H9 (cell line): ENCODE measurements around the gene CLN5. TPM values are rescaled to one million over a fixed set of nuclear protein-coding genes. Genes with fewer than 3 reads are reported as not detected.

Experiments
- DNase-seq: peaks from one replicate; pipeline ENCODE4 v3.0.0-alpha.2; 2017
- H2AFZ ChIP-seq: one replicate; pipeline ENCODE4 v1.6.1; 2013; ENCODE audit warnings: mild to moderate bottlenecking, low read length, control low read depth, moderate library complexity
- H2AK5ac ChIP-seq: 2 replicates; pipeline ENCODE4 v1.6.1; 2013; ENCODE audit warnings: low read length, control low read depth, mixed read lengths; ENCODE audit not compliant: insufficient read length
- H2BK120ac ChIP-seq: one replicate; pipeline ENCODE4 v1.6.1; 2013; ENCODE audit warnings: low read depth, mild to moderate bottlenecking, low read length, control low read depth, inconsistent platforms; ENCODE audit not compliant: poor library complexity, severe bottlenecking
- H2BK12ac ChIP-seq: 2 replicates; pipeline ENCODE4 v1.6.1; 2013; ENCODE audit warnings: low read length, control low read depth, mixed read lengths, low read depth; ENCODE audit not compliant: insufficient read length
- H2BK15ac ChIP-seq: 2 replicates; pipeline ENCODE4 v1.6.1; 2013; ENCODE audit warnings: low read depth, low read length, control low read depth
- H2BK20ac ChIP-seq: one replicate; pipeline ENCODE4 v1.6.1; 2013; ENCODE audit warnings: low read depth, mild to moderate bottlenecking, low read length, control low read depth, inconsistent platforms; ENCODE audit not compliant: poor library complexity, severe bottlenecking
- H2BK5ac ChIP-seq: 2 replicates; pipeline ENCODE4 v1.6.1; 2013; ENCODE audit warnings: low read length, control low read depth, mixed read lengths; ENCODE audit not compliant: insufficient read length
- H3K14ac ChIP-seq: 2 replicates; pipeline ENCODE4 v1.6.1; 2013; ENCODE audit warnings: low read length, control low read depth; ENCODE audit not compliant: insufficient read depth
- H3K18ac ChIP-seq: 2 replicates; pipeline ENCODE4 v1.6.1; 2013; ENCODE audit warnings: low read depth, mild to moderate bottlenecking, mixed read lengths, low read length, control low read depth; ENCODE audit not compliant: insufficient read length
- H3K23ac ChIP-seq: 2 replicates; pipeline ENCODE4 v1.6.1; 2013; ENCODE audit warnings: low read length, control low read depth, mixed read lengths, low read depth; ENCODE audit not compliant: insufficient read length
- H3K23me2 ChIP-seq: 2 replicates; pipeline ENCODE4 v1.6.1; 2013; ENCODE audit warnings: low read depth, mild to moderate bottlenecking, mixed read lengths, low read length, control low read depth; ENCODE audit not compliant: insufficient read length, poor library complexity, severe bottlenecking
- H3K27ac ChIP-seq: 2 replicates; pipeline ENCODE4 v1.5.1; 2013; ENCODE audit warnings: low read length, control low read depth, mixed read lengths, low read depth; ENCODE audit not compliant: insufficient read length
- H3K27me3 ChIP-seq: 2 replicates; pipeline ENCODE4 v1.6.1; 2013; ENCODE audit warnings: low read length, control low read depth, inconsistent platforms; ENCODE audit not compliant: insufficient read depth
- H3K4ac ChIP-seq: 2 replicates; pipeline ENCODE4 v1.6.1; 2013; ENCODE audit warnings: low read depth, mild to moderate bottlenecking, control low read depth, inconsistent platforms, low read length, moderate library complexity
- H3K4me1 ChIP-seq: 2 replicates; pipeline ENCODE4 v1.6.1; 2013; ENCODE audit warnings: low read length, control low read depth, inconsistent platforms; ENCODE audit not compliant: insufficient read depth
- H3K4me2 ChIP-seq: 2 replicates; pipeline ENCODE4 v1.6.1; 2013; ENCODE audit warnings: low read length, control low read depth, mixed read lengths; ENCODE audit not compliant: insufficient read length, insufficient read depth
- H3K56ac ChIP-seq: 2 replicates; pipeline ENCODE4 v1.6.1; 2013; ENCODE audit warnings: low read depth, mild to moderate bottlenecking, mixed read lengths, low read length, control low read depth; ENCODE audit not compliant: insufficient read length
- H3K79me1 ChIP-seq: 2 replicates; pipeline ENCODE4 v1.6.1; 2013; ENCODE audit warnings: low read depth, mild to moderate bottlenecking, moderate library complexity, low read length, control low read depth, inconsistent platforms; ENCODE audit not compliant: insufficient read depth, poor library complexity, severe bottlenecking
- H3K79me2 ChIP-seq: 2 replicates; pipeline ENCODE4 v1.6.1; 2013; ENCODE audit warnings: low read length, control low read depth, inconsistent platforms; ENCODE audit not compliant: insufficient read depth
- H3K9ac ChIP-seq: 2 replicates; pipeline ENCODE4 v1.6.1; 2013; ENCODE audit warnings: low read length, control low read depth, mixed read lengths; ENCODE audit not compliant: insufficient read length; ENCODE audit errors: extremely low read depth
- H3K9me3 ChIP-seq: one replicate; pipeline ENCODE4 v1.6.1; 2013; ENCODE audit warnings: low read depth, low read length, inconsistent platforms; ENCODE audit not compliant: control insufficient read depth
- H3T11ph ChIP-seq: one replicate; pipeline ENCODE4 v1.6.1; 2013; ENCODE audit warnings: mild to moderate bottlenecking, low read length, control low read depth, inconsistent platforms
- H4K20me1 ChIP-seq: one replicate; pipeline ENCODE4 v1.6.1; 2013; ENCODE audit not compliant: control insufficient read depth, insufficient read length, insufficient read depth
- H4K5ac ChIP-seq: 2 replicates; pipeline ENCODE4 v1.6.1; 2013; ENCODE audit warnings: low read depth, mild to moderate bottlenecking, mixed read lengths, low read length, control low read depth; ENCODE audit not compliant: insufficient read length
- H4K8ac ChIP-seq: replicated peaks from 2 replicates; pipeline ENCODE4 v1.6.1; 2013; ENCODE audit warnings: low read length, control low read depth, mixed read lengths, low read depth; ENCODE audit not compliant: insufficient read length
- H4K91ac ChIP-seq: 2 replicates; pipeline ENCODE4 v1.6.1; 2013; ENCODE audit warnings: low read depth, mild to moderate bottlenecking, moderate library complexity, mixed read lengths, low read length, control low read depth; ENCODE audit not compliant: insufficient read length
- H3K27ac Mint-ChIP-seq, 3 experiments: 2 replicates in 2 of 3; 3 replicates in 1 of 3; pipeline ENCODE4 v1.8.0; 2020 to 2021; ENCODE audit warnings: mixed read lengths in 3 of 3, mild to moderate bottlenecking in 1 of 3, moderate library complexity in 1 of 3
- H3K27me3 Mint-ChIP-seq: 2 replicates; pipeline ENCODE4 v1.8.0; 2021; ENCODE audit warnings: low read depth, mild to moderate bottlenecking, moderate library complexity, mixed read lengths
- H3K36me3 Mint-ChIP-seq, 3 experiments: 2 replicates in 2 of 3; 3 replicates in 1 of 3; pipeline ENCODE4 v1.8.0; 2020 to 2021; ENCODE audit warnings: low read depth in 3 of 3, mixed read lengths in 3 of 3; ENCODE audit not compliant: insufficient read depth in 1 of 3
- H3K4me1 Mint-ChIP-seq, 2 experiments: 2 replicates each; pipeline ENCODE4 v1.8.0; 2020; ENCODE audit warnings: mixed read lengths in 2 of 2
- H3K4me3 Mint-ChIP-seq, 2 experiments: 2 replicates in 1 of 2; 3 replicates in 1 of 2; pipeline ENCODE4 v1.8.0; 2020 to 2021; ENCODE audit warnings: mild to moderate bottlenecking in 2 of 2, mixed read lengths in 2 of 2, moderate library complexity in 1 of 2
- H3K9me3 Mint-ChIP-seq, 2 experiments: 2 replicates in 1 of 2; 3 replicates in 1 of 2; pipeline ENCODE4 v1.8.0; 2020; ENCODE audit warnings: mild to moderate bottlenecking in 2 of 2, mixed read lengths in 2 of 2, moderate library complexity in 1 of 2
- CTCF ChIP-seq: fragments of 200-600 bp; sonication (generic); conservative IDR thresholded peaks from 3 replicates; pipeline ENCODE4 v1.8.0; 2021; ENCODE audit warnings: antibody characterized with exemption, mild to moderate bottlenecking
- WGBS: extraction: QIAGEN DNeasy Blood & Tissue Kit; methylation state at CpG from one replicate; pipeline ENCODE4 v1.1.7; 2013; ENCODE audit warnings: missing lambda C conversion rate, low lambda C conversion rate, mixed read lengths; ENCODE audit not compliant: insufficient read length; ENCODE audit errors: extremely low coverage; 5-methylcytosine and 5-hydroxymethylcytosine counted together
- total RNA-seq: library from RNA; stranded (reverse); gene quantifications from 2 replicates; pipeline ENCODE4 v1.2.1, GENCODE V29; 2021

CLN5 gene
- total RNA-seq, 1 experiment from 2014 or later = 8.3 TPM

GRCh38 chr13:77036279-77036678 lies 44.4 kb downstream of the CLN5 start:
- no peak overlapping the region for H3K4me3 Mint-ChIP-seq
- H3K9ac ChIP-seq = no peak overlapping the region
- no peaks in the 10 kb centered on the region for H3K79me2 ChIP-seq
- H2BK15ac ChIP-seq = no peak overlapping the region
- no peaks in the 10 kb centered on the region for H4K20me1 ChIP-seq
- H2BK20ac ChIP-seq = no peak overlapping the region
- H3K23ac ChIP-seq = no peak overlapping the region
- peaks cover 0 to 3% of the 10 kb centered on the region in 2 experiments; a peak in 1 of 5 replicates for H3K9me3 Mint-ChIP-seq
- H3K27me3 ChIP-seq = no peaks in the 10 kb centered on the region
- no peak for TF ChIP-seq CTCF
- no peak overlapping the region for H3K27ac Mint-ChIP-seq
- H2BK12ac ChIP-seq = no peak overlapping the region
- H3K4me1 ChIP-seq = no peaks in the 10 kb centered on the region
- no peak overlapping the region for H4K8ac ChIP-seq
- no peak overlapping the region for H2AFZ ChIP-seq
- no peak overlapping the region for H2AK5ac ChIP-seq
- no peak overlapping the region for H3K27ac ChIP-seq
- H3K56ac ChIP-seq = no peak overlapping the region
- no peaks in the 10 kb centered on the region for H3K9me3 ChIP-seq
- no peak overlapping the region for H4K5ac ChIP-seq
- H3T11ph ChIP-seq = no peak overlapping the region
- no CpG with 5 or more reads among the region's 1 CpG for WGBS
- no peak overlapping the region for H3K18ac ChIP-seq
- no peaks in the 10 kb centered on the region for H3K79me1 ChIP-seq
- no peaks in the 10 kb centered on the region for H3K23me2 ChIP-seq
- H3K36me3 Mint-ChIP-seq = peaks cover 0 to 5% (median 0%) of the 10 kb centered on the region in 3 experiments; a peak in 3 of 7 replicates
- H3K4me2 ChIP-seq = no peak overlapping the region
- H2BK120ac ChIP-seq = no peak overlapping the region
- H3K14ac ChIP-seq = no peak overlapping the region
- H3K4ac ChIP-seq = no peak overlapping the region
- H4K91ac ChIP-seq = no peak overlapping the region
- H3K27me3 Mint-ChIP-seq = no peaks in the 10 kb centered on the region; the same call in 1 of the 2 replicates
- H3K4me1 Mint-ChIP-seq = no peaks in the 10 kb centered on the region
- H2BK5ac ChIP-seq = no peak overlapping the region
- no peak for DNase-seq
